Cardiac fibroblast (primary cell): ENCODE measurements around the gene STKLD1.

Experiments used
- DNase-seq, 2 donors: peaks; one replicate each; pipeline versions ENCODE4 v3.0.0 to v3.0.0-alpha.2; 2010; ENCODE audit warnings: low read depth in 2 of 2
- H3K4me3 ChIP-seq, 2 donors: replicated peaks in 1 of 2; 1 replicate in 1 of 2; 2 replicates in 1 of 2; pipeline ENCODE4 v1.5.1; 2011; ENCODE audit warnings: low read depth in 2 of 2, low read length in 2 of 2, mild to moderate bottlenecking in 2 of 2, moderate library complexity in 1 of 2
- CTCF ChIP-seq: IDR thresholded peaks from one replicate; pipeline ENCODE4 v1.5.1; 2011; ENCODE audit warnings: low read depth, mild to moderate bottlenecking, low read length, inconsistent platforms

Gene STKLD1

GRCh38 chr9:133345596-133345995 lies 30.6 kb upstream of the STKLD1 start:
- no peak for DNase-seq

DNA sequence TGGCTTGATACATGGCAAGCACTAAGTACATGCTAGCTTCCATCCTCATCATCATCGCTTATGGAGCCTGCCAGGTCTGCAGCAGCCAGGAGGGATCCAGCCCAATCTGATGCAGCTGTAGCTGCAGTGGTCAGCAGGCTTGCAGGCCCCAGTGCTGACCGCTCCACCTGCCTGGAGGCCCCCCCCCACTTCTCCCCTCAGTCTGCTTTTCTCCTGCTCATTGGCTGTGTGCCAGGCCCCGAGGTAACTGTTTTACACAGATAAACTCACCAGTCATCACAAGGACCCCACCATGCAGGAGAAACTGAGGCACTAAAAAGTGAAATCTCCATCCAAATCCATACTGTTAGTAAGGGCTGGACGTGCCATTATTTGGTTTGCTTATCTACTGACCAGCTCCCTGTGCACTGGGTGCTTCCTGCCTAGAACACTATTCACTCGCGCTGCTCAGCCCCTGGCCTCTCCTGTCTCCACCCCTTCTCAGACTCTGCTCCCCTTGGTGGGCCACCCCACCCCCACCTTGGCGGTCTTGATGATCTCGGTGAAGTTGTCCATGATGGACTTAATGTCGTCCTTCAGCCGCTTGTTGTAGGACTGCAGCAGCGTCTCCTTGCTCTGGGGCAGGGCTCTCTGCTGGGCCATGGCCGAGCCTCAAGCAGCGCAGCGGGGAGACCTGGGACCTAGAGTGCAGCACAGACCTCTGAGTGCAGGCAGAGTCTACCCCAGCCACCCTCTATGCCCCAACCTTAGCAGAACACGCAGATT lies 30.0 kb upstream of the STKLD1 start:
- peak overlapping the region; percentile 98 to 99 for H3K4me3 ChIP-seq
- no peak for DNase-seq
- no peak for TF ChIP-seq CTCF

More at GRCh38 chr9:133345596-133345995, 30.6 kb upstream of the STKLD1 start:
- no peak overlapping the region for H3K4me3 ChIP-seq
- no peak for TF ChIP-seq CTCF

- TF ChIP-seq CTCF = no peak
- peak overlapping the region; percentile 98 to 99 for H3K4me3 ChIP-seq
- DNase-seq = peak; percentile 31 to 33
These were observed 28.6 kb upstream of the STKLD1 start for GRCh38 chr9:133347515-133347984.

- peak; percentile 97 to 99 for DNase-seq
- peak; percentile 13 for TF ChIP-seq CTCF
- peak within 1 kb of the TSS; percentile 98 to 99 for H3K4me3 ChIP-seq
These were observed 28.0 kb upstream of the STKLD1 start, which contains the start of the genes MED22 and RPL7A for GRCh38 chr9:133347985-133348717. MED22 (minus strand) TSS chr9:133348131; CDS start chr9:133346662, 1,469 bp downstream. RPL7A (plus strand) TSS chr9:133348218; CDS start chr9:133348244, 26 bp downstream.

GRCh38 chr9:133348718-133349573 lies 27.2 kb upstream of the STKLD1 start:
- TF ChIP-seq CTCF = no peak
- H3K4me3 ChIP-seq = peak overlapping the region; percentile 98 to 99
- DNase-seq = no peak

- DNase-seq = no peak
- no peak for TF ChIP-seq CTCF
- peak overlapping the region in 1 of 2 donors; percentile 99 for H3K4me3 ChIP-seq
These were observed 26.1 kb upstream of the STKLD1 start for GRCh38 chr9:133349965-133350616.
